Right ventricle myocardium inferior (tissue), 1 donor: Measurements from ENCODE around the gene XYLB. TPM values are rescaled to one million over a fixed set of nuclear protein-coding genes. Genes with fewer than 3 reads are reported as not detected.

ENCODE experiments used
- total RNA-seq: library from RNA; stranded (reverse); fragmentation: NEBNext Ultra II Directional; extraction: Animal tissue kit (Norgen Biotek cat#: 25700); gene quantifications from one replicate; pipeline ENCODE4 v1.2.1, GENCODE V29; 2021
- donor health status: DM: no; HTN: yes; CAD: no; lungs with severe emphysema.

Gene XYLB
- total RNA-seq, 1 donor from 2014 or later, result 0.57 TPM

Other genes starting within 250 kb of the XYLB start
- gene ACAA1, start 209.7 kb upstream of the XYLB start, total RNA-seq, result 116 TPM
- 8.8 TPM for gene MYD88, start 208.1 kb upstream of the XYLB start, total RNA-seq
- gene OXSR1, start 181.2 kb upstream of the XYLB start, total RNA-seq, result 24.6 TPM
- not detected for gene SLC22A13, start 81.0 kb upstream of the XYLB start, total RNA-seq
- not detected for gene SLC22A14, start 64.5 kb upstream of the XYLB start, total RNA-seq
- 4.8 TPM for gene ACVR2B, start 107.1 kb downstream of the XYLB start, total RNA-seq
- gene EXOG, start 149.6 kb downstream of the XYLB start, total RNA-seq, result 26.0 TPM